ENCODE measurements around the gene FHIT.
"Not testable (repeated sequence)": the region's sequence is repeated elsewhere in the genome, so short reads cannot be mapped to it uniquely, and the experiment has no call there.

Gene FHIT

GRCh38 chr3:60912876-60913275 is 338.4 kb downstream of the FHIT start:
- no peak for DNase-seq

- DNase-seq, result no peak
Measured at GRCh38 chr3:60912142-60912541, 339.1 kb downstream of the FHIT start.

- no peak for DNase-seq
Measured at GRCh38 chr3:60909526-60909925, 341.7 kb downstream of the FHIT start.

- DNase-seq, result no peak
Measured at GRCh38 chr3:60906283-60906682, 345.0 kb downstream of the FHIT start.

GRCh38 chr3:60898321-60898720 is 352.9 kb downstream of the FHIT start:
- DNase-seq, result no peak

- no peak for DNase-seq
Measured at GRCh38 chr3:60893946-60894345, 357.3 kb downstream of the FHIT start.

DNA sequence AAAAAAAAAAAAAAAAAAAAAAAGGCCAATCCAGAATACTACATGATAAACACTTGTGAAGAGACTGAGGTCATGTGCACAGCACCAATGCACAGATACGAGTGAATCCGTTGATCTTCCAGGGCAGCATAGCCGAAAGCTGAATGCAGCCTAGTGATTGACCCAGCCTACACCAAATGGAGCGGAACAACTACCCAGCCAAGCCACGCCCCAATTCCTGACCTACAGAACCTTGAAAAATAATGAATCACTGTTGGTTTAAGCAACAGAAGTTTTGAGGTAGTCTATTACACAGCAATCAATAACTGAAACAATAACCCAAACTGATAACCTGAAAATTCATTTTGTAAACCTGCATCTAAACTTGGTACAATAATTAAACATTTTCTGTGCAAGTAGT is 361.0 kb downstream of the FHIT start:
- no peak for DNase-seq

GRCh38 chr3:60888952-60889351 is 362.3 kb downstream of the FHIT start:
- DNase-seq, result not testable (repeated sequence)

GRCh38 chr3:60887574-60887973 is 363.7 kb downstream of the FHIT start:
- DNase-seq, result no peak

DNA sequence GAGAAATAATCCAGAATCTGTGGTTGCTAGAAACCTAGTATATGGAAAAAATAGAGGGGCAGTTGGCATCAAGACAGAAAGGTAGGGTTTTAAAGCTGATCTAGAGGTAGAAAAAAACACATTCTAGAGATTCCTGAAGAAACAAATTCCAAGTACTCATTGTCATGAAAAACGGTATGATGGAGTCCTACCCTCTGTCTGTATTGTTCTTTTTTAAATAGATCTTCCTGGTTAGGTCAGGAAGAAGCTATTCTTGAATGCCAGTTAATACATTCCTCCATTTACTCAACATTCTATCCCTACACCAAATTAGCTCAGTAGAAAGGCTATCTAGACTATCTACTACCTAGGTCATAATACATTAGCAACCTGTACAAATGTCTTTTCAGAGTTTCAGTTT is 364.7 kb downstream of the FHIT start:
- no peak for DNase-seq

- no peak for DNase-seq
Measured at GRCh38 chr3:60884005-60884404, 367.2 kb downstream of the FHIT start.

- DNase-seq, result no peak
Measured at GRCh38 chr3:60877188-60877587, 374.1 kb downstream of the FHIT start.

- no peak for DNase-seq
Measured at GRCh38 chr3:60870396-60870795, 380.9 kb downstream of the FHIT start.

DNA sequence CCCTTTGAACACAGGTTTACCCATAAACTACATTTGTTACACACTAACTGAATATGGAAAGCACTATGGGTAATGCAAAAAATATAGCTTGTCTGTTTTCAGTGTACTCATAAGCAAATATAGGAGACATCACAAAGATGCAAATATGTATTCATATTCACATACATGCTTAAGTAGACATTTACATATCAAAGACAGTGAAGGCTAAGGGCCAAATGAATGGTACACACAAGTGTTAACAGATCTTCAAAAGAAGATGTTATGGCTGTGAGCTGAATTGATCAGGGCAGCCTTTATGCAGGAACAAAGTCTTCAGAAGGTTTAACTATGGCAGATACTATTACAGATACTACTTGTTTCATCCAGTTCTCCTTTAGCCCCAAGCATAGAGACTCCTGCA is 384.1 kb downstream of the FHIT start:
- DNase-seq, result no peak

GRCh38 chr3:60856257-60857046 is 394.8 kb downstream of the FHIT start:
- DNase-seq, result no peak

DNA sequence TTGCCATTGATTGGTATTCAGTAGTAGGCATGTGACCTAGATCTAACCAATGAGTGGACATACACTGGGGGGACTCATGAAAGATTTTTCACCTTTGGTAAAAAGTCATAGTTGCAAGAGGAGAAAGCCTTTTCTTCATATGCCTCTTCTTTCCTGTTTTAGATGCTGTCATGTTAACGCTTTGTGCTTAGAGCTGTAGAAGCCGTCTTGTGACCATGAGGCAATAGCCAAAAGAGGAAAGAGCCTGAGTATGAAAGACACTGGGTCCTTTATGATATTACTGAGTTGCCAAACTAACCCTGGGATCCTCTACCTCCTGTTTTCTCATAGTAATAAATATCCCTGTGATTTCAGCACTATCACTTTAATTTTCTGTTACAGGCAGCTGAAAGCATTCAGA is 396.0 kb downstream of the FHIT start:
- DNase-seq, result no peak

DNA sequence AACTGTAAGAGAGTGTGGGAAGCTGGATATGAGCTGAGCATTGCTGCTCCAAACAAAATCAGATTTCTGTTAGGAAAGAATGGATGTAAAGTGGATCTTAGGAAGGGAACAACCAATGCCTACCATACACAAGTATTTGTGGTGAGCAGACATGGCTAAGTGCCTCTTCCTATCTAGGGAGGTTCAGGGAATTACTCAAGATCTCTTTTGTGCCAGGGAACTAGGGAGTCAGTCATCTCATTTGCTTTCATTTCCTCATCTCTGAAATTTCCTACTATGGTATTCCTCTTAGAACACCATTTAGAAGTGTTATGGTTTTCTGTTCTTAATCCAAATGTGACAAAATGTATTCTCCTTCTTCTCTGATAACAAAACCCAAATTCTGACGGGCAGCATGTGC is 396.5 kb downstream of the FHIT start:
- no peak for DNase-seq

DNA sequence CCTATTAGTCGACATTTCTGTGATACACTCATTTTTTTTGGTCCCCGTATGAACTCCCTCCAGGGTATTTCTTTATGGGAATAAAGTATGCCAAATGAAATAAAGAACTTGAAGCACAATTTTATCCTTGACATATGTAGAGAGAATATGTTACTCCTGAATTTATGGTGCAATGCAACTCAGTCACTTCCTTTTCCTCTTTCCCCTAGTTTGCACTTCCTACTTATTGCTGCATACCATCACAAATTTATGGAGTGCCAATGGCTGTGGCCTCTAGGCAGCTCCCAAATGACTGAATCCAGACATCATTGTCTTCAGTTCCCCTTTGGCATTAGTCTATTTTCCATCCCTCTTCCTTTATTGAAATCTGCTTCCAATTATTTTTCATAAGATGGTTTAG is 403.5 kb downstream of the FHIT start:
- DNase-seq, result no peak

DNA sequence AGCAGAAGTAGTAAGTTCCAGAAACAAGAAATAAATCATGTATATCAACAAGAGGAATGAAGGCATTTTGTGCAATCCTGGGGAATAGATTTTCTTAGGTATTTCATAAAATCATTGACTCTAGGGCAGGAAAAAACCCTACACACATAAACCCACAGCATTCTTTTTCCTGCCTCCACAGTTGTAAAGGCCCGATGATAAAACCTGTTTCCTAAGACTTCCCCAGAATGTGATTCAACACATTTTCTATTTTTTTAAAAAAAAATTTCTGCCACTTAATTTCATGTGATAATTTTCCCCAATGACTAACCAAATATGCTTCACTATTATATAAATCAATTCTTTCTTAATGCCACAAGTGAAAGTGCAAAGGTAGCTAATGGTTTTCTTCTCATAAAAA is 407.0 kb downstream of the FHIT start:
- no peak for DNase-seq

DNA sequence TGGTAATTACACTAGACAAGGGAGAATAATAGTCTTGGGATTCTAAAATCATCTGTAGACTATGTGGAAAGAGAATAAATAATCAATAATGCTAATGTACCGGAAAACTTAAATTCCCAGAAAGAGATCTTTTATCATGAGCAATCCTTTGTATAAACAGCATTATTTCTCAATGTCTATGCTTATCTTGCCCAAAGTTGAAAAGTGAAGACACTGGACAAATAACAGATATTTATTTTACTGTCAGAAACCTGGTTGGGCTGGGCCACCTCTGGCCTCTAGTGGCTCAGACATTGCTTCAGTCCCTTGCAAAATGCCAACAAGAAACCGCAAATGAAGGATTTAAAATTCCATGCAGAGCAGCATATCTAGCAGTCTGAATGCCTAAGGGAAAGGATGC is 409.9 kb downstream of the FHIT start:
- DNase-seq, result no peak

DNA sequence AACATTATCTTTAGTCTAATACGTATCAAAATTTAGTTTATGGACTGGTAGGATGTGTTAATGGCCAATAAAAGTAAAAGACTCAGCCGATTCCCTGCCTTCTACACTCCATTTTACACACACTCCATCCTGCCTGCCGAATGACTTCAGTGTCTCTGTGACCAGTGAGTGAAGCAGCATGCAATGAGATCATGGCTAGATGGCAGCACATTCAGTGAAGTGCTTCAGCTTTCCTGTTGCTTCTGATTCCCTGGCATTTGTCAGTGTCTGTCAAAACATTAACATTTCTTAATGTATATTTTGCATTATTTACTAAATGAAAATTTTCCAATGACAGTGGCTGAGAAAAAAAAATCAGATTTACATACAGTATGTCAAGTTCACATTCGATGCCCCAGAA is 412.0 kb downstream of the FHIT start:
- DNase-seq, result no peak

DNA sequence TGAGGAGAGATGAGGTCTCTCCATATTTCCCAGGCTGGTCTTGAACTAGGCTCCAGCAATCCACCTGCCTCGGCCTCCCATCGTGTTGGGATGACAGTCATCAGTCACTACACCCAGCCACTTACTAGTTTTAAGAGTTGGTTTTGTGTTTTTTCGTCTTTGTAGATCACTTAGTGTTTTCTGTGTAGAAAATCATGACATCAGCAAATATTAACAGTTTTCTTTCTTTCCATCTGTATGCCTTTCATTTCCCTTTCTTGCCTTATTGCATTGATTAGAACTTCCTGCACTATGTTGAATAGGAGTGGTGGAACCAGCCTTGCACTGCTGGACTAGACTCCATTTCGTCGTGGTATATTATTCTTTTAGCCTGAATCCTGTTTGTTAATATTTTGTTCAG is 415.5 kb downstream of the FHIT start:
- no peak for DNase-seq

DNA sequence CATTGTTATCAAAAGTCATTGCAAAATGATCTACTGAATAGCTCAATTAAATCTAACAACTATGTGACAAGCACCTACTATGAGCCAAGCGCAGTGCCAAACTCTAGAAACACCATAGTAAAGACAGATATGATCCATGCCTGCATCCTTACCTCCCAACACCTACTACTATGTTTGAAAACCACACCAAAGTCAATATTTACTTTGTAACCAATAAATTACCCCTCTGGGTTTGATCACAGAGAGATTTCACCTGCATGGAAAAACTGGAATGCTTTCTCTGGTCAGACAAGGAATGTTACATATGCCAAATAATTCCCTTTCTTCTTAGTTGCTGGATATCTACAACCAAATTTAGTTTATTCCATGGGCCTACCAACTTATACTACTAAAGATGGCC is 422.2 kb downstream of the FHIT start:
- DNase-seq, result no peak

DNA sequence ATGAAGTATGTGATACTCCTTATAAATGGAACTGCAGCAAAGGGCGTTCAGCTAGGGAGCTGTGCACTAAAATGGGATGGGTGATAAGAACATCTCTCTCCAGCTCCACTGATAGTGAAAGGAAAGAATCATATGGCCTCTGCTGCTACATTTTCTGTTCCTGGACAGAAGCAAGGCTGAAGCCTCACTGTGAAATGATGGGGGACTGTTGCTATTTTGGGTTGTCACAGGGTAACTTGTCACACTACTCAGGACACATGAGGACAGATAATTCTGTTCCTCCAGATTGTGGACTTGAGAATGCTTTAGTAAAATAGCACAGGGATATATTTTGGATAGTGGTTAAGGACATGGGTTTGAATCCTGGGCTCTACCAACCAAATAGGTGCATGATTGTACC is 423.6 kb downstream of the FHIT start:
- no peak for DNase-seq

- no peak for DNase-seq
Measured at GRCh38 chr3:60826511-60826910, 424.7 kb downstream of the FHIT start.
